Activated T-cell treated with anti-CD3 and anti-CD28 coated beads for 24 hours (primary cell): ENCODE results near the gene ITPR3.
"Not testable (repeated sequence)": the region's sequence is repeated elsewhere in the genome, so short reads cannot be mapped to it uniquely, and the experiment has no call there.

Experiments used
- DNase-seq: peaks from one replicate; pipeline ENCODE4 v3.0.0-alpha.2; 2020; ENCODE audit warnings: low read depth

ITPR3 gene

GRCh38 chr6:33613795-33614168, 7.3 kb upstream of the ITPR3 start:
- DNase-seq, result no peak

GRCh38 chr6:33616113-33616512, 5.0 kb upstream of the ITPR3 start:
- DNase-seq, result no peak

GRCh38 chr6:33616913-33617312, 4.2 kb upstream of the ITPR3 start:
- DNase-seq, result no peak

- DNase-seq, result no peak
Measured at GRCh38 chr6:33619166-33619840, 1.8 kb upstream of the ITPR3 start.

DNA sequence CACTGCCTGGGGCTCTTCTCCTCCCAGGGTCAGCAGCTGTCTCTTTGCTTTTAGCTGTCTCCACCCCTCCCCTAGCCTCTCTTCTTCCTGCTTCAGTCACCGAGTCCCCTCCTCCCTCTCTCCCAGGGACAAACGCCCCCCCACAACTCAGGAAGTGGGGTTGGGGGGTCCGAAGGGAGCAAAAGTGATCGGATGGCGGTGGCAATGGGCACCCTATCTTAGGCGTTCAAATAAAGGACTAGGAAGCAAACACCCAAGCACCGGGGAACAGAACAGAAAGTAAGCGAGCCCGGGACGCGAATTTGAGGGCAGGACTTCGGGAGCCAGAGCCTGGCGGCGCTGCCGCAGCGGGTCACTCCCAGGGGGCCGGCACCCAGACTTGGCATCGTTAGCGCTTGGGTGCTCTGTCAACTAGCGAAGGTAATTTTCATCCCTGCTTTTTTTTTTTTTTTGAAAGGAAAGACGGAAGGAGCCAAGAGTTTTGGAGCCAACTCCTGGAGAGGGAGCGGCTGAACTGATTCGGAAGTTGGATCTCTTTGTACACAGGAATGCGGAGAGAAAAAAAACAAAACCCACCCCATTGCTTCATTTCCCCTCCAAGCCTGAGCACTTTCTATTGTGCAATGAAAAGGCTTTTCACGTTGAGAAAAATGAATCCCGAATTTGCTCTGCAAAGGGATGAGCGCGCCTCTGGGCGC, 815 bp upstream of the ITPR3 start:
- no peak for DNase-seq

GRCh38 chr6:33621711-33622388, 728 bp downstream of the ITPR3 start:
- DNase-seq, result peak; percentile 36

DNA sequence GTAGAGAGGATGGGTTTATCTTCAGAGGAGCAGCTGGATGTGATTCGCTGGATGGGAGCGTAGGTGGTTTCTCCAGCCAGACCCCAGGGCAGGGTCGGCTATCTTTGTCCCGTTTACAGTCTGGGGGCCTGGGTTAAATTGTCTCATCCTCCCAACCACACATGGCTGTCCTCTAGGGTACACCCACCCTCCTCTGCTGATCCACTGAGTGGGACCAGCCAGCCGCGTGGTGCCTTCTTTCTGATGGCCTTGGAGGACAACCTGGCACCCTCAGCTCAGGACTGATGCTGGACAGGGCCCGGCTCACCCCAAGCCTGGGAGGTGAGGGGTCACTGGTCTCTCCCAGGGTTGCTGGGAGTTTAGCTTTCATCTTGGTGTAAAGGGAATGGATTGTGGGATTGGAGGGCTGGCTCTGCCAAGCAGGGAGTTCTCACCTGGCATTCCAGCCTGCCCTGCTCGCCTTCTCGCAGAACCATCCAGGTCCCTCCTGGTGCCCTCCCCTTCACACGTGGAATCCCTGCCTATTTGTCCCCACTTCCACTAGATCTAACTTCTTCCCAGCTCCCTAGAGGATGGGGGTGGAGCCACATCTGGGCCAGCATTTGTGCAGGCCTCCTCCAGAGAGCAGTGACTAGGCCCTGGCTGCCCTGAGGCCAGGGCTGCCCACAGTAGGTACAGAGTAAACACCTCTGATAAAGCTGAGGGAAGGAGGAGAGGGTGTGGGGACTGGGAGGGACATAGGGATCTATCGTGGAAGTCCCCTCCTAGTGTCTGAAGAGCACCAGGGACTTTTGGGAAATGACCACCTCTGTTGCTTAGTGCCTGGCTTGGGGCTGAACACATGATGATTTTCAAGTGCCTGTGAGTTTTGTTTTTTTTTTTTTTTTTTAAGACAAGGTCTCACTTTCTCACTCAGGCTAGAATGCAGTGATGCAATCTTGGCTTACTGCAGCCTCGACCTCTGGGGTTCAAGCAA, 1.6 kb downstream of the ITPR3 start:
- DNase-seq, result no peak

GRCh38 chr6:33623895-33624381, 2.8 kb downstream of the ITPR3 start:
- no peak for DNase-seq

DNA sequence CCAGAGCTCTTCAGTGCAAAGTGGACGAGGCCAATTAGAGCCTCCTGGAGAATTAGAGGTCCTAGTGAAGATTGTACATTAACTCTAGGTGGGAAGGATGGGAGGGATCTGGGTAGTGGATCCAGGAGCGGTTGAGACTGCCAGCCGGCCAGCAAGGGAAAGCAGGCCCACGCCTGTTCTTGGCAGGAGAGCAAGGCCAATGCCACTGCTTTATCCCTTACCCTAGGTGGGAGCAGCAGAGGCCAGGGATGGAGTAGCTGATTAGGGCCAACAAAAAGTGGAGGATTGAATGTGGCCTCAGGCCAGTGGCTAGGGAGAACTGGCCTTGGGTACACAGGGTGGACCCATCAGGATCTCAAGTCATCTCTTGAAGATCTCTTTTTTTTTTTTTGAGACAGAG, 3.7 kb downstream of the ITPR3 start:
- DNase-seq, result no peak

- no peak for DNase-seq
Measured at GRCh38 chr6:33627876-33628275, 6.8 kb downstream of the ITPR3 start.

DNA sequence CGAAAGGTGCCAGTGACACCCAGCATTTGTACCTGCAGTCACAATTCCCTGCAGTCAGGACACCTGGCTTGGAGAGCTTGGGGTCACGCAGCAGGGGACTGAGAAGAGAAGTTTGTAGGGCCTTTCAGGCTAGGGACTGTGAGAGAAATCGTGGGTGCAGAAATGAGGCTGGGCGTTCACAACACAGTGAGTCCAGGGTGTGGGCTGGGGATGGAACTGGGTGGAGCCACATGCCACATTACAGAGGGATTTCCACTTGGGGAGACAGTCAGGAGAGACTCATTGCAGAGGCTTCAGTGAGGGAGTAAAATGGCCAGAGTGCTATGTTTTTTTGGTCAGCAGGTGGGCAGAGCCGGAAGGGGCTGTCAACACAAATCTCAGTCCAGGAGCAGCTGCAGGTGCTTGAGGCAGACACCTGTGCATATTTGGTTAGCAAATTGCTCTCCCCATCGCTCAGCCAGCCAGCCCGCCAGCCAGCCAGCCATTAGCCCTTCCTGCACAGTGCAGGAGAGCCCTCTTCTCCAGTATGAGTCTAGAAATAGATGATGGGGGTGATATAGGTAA, 7.4 kb downstream of the ITPR3 start:
- DNase-seq, result no peak

- no peak for DNase-seq
Measured at GRCh38 chr6:33630014-33630413, 8.9 kb downstream of the ITPR3 start.

- not testable (repeated sequence) for DNase-seq
Measured at GRCh38 chr6:33631521-33631920, 10.4 kb downstream of the ITPR3 start.

GRCh38 chr6:33631971-33632557, 10.9 kb downstream of the ITPR3 start:
- DNase-seq, result no peak

DNA sequence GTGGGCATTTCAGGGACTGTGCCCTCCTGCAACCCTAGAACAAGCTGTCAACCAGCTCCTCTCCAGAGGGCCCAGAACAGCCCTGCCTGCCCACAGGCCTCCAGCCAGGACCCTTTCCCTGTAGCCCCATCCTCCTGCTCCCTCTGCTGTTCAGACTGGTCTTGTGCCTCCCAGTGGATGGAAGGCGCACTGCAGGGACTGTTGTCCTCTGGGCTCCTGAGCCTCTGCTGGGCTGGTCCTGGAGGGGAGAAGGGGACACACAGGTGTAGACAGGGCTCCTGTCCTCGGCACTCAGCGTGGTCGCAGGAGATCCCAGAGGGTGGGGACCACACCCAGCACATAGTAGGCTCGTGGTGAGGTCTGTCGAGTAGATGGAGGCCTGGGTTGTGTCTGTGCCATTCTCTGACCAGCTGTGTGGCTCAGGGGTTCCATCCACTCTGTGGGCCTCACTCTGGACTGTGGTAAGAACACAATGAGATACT, 11.5 kb downstream of the ITPR3 start:
- DNase-seq, result no peak

GRCh38 chr6:33633084-33633461, 12.0 kb downstream of the ITPR3 start:
- no peak for DNase-seq

GRCh38 chr6:33633462-33634158, 12.5 kb downstream of the ITPR3 start:
- peak; percentile 23 for DNase-seq

DNA sequence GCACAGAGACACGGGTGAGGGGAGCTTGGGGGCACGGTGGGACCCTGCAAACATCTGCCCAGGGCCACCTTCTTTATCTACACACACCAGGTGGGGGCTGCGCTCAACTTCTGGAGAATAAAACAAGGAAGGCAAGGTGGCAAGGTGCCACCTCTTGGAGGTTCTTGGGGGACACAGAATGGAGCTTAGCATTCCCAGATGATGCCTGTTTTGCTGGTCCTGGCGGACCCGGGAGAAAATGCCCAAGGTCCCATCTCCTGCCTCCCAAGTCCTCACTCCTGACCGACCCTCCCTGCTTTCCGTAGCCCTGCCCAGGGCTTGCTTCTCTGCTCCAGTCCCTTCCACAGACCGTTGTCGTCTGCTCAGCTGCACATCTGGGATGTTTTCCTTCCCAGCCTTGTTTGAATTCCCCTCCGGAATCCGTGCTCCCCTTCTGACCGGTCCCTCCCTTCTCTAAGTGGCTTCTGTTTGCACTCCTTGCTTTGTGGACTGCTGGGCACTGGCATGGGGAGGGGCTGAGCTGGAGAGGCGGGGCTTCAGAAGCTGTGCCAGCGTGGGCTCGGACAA, 13.1 kb downstream of the ITPR3 start:
- DNase-seq, result no peak

DNA sequence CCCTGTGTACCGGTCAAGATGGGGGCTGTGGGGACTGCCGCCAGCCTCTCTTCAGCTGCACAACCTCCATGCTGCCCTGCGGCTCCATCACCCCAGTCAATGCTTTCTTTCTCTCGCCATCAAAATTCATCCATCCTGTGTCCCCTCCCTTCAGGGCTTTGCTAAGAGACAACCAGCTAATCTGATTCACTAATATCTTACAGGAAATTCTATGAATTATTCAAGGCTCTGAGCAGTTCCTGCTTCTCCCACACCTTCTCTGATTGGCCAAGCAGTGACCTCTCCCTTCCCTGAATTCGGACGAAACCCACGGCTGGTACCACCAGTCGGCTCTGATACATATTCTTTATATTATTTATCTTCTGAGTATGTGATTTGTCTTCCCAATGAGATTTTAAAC, 13.8 kb downstream of the ITPR3 start:
- DNase-seq, result no peak

GRCh38 chr6:33636655-33637054, 15.5 kb downstream of the ITPR3 start:
- no peak for DNase-seq
